GM12872 (cell line): Measurements from ENCODE around the gene FBXL13.
A peak's percentile ranks its signal among the peaks of the same experiment; 100 is the strongest.

Experiments used
- TF ChIP-seq, protein P1 (sequence below): IDR thresholded peaks from 3 replicates; pipeline ENCODE4 v1.5.1; 2011; ENCODE audit warnings: low read depth, mild to moderate bottlenecking, low read length, moderate library complexity; ENCODE audit not compliant: insufficient read depth

The FBXL13 gene

GRCh38 chr7:102974366-102975236 lies 100.0 kb downstream of the FBXL13 start:
- TF ChIP-seq, protein P1, sequence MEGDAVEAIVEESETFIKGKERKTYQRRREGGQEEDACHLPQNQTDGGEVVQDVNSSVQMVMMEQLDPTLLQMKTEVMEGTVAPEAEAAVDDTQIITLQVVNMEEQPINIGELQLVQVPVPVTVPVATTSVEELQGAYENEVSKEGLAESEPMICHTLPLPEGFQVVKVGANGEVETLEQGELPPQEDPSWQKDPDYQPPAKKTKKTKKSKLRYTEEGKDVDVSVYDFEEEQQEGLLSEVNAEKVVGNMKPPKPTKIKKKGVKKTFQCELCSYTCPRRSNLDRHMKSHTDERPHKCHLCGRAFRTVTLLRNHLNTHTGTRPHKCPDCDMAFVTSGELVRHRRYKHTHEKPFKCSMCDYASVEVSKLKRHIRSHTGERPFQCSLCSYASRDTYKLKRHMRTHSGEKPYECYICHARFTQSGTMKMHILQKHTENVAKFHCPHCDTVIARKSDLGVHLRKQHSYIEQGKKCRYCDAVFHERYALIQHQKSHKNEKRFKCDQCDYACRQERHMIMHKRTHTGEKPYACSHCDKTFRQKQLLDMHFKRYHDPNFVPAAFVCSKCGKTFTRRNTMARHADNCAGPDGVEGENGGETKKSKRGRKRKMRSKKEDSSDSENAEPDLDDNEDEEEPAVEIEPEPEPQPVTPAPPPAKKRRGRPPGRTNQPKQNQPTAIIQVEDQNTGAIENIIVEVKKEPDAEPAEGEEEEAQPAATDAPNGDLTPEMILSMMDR = peak; percentile 39; the same call in 2 of the 3 replicates

GRCh38 chr7:102973096-102973802 lies 101.3 kb downstream of the FBXL13 start:
- TF ChIP-seq, protein P1 = no peak

DNA sequence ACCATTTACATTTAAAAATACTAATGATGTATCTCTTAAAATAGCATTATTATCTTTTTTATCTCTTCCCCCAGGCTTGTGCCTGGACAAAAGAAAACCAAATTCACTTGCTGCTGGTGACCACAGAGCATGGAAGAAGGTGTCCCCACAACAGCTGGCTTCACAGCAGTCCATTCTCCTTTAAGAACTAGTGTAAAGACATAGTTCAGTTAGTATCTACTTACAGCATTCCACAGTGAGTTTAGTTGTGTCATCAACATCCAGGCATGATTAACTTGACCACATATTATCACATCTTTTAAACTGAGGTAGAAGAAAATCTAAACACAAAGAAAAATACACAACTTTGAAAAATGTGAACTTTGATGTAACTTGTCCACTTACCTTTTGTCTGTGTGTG lies 106.8 kb downstream of the FBXL13 start:
- TF ChIP-seq, protein P1 = no peak

- TF ChIP-seq, protein P1 = no peak
Measured at GRCh38 chr7:102966465-102966864, 108.1 kb downstream of the FBXL13 start.

GRCh38 chr7:102953406-102953805 lies 121.2 kb downstream of the FBXL13 start:
- TF ChIP-seq, protein P1 = no peak

DNA sequence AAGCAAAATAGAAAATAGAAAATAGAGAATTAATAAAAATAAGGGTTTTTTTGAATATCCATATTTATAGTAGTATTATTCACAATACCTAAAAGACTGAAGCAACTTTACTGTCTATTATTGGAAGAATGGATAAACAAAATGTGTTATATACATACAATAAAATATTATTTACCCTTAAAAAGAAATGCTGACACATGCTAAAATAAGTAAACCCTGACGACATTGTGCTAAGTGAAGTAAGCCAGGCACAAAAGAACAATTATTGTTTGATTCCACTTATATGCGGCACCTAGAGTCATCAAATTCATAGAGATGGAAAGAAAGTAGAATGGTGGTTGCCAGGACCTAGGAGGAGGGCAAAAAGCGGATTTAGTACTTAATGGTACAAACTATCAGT lies 122.8 kb downstream of the FBXL13 start:
- TF ChIP-seq, protein P1 = no peak

DNA sequence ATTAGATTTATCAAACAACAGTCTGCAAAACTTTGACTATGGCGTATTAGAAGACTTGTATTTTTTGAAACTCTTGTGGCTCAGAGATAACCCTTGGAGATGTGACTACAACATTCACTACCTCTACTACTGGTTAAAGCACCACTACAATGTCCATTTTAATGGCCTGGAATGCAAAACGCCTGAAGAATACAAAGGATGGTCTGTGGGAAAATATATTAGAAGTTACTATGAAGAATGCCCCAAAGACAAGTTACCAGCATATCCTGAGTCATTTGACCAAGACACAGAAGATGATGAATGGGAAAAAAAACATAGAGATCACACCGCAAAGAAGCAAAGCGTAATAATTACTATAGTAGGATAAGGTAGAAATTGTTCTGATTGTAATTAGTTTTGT lies 130.4 kb downstream of the FBXL13 start:
- TF ChIP-seq, protein P1 = no peak
